Anterior cingulate cortex (tissue), 58 donors: ENCODE results near the gene COMT.

ENCODE experiments used
- DNase-seq, 58 donors: peaks; one replicate each; lab custom pipeline; 2025; lab: John Stamatoyannopoulos, UW

Gene COMT

DNA sequence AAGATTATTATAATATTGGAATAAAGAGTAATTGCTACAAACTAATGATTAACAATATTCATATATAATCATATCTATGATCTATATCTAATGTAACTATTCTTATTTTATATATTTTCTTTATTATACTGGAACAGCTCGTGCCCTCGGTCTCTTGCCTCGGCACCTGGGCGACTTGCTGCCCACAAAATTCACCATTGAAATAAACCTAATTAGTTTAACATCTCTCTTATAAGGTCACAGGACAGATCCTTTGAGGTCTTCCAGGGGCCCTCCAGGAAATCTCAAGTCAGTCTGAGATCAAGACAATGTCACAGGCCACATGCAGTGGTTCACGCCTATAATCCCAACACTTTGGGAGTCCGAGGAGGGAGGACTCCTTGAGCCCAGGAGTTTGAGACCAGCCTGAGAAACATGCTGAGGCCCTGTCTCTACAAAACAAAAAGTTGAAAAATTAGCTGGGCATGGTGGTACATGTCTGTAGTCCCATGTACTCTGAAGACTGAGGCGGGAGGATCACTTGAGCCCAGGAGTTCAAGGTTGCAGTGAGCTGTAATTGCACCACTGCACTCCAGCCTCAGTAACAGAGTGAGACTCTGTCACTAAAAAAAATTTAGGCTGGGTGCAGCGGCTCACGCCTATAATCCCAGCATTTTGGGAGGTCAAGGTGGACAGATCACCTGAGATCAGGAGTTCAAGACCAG lies 6.6 kb downstream of the COMT start:
- DNase-seq = no peak

DNA sequence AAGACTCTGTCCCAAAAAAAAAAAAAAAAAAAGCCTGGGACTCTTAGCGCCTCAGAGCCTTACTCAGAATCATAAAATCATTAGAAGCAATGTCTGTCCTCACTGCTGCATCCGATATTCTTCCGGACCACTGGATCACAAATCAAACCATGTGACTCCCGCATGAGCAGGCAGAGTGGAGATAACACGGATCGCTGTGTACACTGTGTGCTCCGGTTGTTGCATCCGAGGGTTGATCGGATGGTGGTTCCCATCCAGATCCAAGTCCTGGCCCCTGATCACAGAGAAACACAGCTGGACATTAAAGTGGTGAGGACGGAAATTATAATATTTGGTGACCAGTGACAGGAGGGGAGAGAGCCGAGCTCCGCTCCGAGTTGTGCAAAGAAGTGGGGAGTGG lies 9.8 kb downstream of the COMT start:
- no peak for DNase-seq

DNA sequence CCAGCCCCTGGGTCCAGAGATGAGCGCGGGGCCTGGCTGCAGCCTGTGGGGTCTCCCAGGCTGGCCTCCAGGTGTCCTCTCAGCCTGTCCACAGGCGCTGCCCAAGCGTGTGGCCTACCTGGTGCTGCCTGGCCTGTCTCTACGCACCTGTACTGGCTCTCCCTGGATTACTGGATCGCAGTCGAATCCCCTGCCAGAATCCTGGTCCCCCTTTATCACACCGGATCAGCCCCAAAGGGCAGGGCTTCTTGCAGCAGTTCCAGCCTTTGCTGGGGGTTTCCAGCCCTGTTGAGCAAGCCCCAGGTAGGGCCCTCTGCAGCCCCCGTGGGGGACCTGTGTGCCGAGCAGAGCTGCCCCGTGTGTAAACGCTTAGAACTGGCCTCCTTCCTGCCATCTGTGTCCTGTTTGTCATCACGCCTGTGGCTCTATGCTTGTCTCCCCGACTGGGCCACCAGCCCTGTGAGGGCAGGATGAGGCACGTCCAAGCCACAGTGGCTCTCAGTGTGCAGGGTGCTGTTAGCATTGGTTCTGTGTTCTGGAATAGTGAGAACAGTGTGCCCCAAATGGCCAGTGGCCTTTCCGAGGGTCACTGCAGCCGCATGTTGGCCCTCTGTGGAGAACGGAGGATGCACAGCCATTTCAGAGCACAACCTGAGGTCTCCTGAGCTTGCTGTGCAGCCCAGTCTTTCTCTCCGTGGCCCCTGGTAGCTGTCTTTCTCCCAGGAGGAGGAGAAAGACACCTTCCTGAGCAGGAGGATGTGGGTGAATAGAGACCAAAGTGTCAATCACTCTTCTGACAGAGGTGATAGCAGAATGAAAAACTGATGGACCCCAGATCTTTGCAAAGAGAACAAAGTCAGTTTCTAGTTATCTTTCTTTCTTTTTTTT lies 13.9 kb downstream of the COMT start:
- DNase-seq = no peak

DNA sequence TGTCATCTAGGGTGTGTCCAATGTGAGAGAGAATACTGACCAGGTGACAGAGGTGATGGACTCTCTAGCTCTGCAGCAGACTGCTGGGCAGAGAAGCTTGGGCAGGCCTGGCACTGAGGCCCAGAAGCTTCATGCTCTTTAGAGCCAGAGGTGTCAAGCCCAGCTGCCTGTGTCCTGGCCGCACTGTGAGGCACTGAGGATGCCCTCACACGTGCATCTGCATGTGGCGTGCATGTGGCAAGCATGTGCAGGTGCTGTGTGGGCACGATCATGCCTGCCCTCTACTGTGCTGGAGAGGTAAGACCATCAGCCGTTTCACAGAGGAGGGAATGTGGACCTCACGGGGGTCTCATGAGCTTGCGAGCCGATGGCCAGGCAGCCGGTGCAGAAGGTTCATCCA lies 15.9 kb downstream of the COMT start:
- DNase-seq = no peak

DNA sequence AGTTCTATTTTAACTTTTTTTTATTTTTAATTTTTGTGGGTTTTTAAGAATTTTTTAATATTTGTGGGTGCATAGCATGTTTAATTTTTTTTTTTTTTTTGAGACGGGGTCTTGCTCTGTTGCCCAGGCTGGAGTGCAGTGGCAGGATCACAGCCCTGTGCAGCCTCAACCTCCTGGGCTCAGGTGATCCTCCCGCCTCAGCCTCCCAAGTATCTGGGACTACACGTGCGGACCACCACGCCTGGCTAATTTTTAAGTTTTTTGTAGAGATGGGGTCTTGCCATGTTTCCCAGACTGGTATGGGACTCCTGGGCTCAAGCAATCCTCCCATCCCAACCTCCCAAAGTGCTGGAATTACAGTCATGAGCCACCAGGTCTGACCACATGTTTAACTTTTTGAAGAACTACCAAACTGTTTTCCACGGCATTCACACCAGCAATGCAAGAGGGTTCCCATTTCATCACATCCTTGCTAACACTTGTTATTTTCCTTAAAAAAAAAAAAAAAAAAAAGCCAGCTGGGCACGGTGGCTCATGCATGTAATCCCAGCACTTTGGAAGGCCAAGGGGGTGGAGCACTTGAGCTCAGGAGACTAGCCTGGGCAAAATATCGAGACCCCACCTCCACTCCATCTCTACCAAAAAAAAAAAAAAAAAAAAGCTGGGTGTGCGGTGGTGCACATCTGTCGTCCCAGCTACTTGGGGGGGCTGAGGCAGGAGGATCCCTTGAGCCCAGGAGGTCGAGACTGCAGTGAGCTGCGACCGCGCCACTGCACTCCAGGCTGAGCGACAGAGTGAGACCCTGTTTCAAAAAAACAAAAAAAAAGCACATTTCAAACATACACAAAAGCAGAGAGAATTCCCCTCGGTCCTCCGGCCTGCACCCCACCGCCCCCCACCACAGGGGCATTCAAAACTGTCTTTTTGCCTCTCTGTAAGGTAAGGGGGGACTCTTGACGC lies 16.8 kb downstream of the COMT start:
- no peak for DNase-seq

DNA sequence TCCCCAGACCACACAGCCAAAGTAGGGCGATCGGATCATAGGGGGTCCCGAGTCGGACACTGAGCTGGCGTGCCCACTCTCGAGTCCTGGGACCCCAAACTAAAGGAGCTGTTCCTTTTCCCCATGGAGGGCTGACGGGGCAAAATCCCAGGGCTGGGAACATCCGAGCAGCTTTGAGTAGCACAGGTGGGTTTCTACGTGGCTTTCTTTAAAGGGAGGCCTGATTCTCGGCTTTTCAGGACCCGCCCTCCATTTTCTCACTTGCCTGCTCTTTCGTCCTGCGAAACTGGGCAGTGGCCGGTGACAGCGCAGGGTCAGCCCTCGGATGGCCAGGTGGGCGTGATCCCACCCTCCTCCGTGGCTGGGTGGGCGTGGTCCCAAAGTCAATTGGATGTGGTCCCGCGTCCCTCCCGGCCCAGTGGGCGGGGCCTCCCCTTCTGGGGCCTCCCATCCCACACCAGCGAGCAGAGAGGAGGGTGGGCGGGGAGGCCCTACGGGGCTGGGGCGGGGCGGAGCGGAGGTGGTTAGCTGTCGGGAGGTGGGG lies 17.5 kb downstream of the COMT start:
- no peak for DNase-seq

DNA sequence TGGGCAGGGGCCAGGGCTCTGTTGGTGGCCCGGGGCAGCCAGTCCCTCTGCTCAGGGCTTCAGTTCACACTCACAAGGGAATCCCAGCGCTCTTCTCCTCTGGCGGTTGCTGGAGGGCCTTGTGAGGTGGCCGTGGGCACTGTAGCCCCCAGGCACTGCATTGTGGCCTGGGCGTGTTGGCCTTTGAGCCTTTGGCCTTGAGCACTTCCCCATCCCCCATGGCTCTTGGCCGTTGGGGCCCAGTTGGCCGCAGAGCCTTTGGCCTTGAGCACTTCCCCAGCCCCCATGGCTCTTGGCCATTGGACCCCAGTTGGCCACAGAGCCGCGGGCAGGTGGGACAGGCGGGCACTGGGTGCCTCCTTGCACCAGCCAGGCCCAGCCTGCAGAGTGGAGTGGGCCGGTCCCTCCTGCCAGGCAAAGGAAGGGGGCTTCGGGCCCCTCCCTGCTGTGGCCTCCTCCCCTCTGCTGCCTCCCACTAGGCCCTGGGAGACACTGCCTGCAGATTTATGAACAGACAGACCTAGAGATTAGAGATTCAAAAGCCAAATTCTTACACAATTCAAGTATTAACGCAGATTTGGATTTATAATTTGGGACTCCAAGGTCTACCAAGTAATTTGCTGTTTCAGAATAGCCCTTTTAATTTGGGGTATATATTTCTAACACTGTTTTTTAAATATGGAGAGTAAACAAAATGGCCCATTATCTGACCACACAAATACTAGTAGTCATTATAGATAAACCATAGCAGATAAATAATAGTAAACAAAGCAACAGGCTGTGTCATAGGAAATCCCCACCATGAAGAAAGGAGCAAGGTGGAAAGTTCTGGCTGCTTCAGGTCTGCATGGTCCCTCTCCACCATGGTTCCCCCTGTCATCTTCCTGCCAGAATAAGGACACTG lies 18.3 kb downstream of the COMT start:
- DNase-seq = no peak

DNA sequence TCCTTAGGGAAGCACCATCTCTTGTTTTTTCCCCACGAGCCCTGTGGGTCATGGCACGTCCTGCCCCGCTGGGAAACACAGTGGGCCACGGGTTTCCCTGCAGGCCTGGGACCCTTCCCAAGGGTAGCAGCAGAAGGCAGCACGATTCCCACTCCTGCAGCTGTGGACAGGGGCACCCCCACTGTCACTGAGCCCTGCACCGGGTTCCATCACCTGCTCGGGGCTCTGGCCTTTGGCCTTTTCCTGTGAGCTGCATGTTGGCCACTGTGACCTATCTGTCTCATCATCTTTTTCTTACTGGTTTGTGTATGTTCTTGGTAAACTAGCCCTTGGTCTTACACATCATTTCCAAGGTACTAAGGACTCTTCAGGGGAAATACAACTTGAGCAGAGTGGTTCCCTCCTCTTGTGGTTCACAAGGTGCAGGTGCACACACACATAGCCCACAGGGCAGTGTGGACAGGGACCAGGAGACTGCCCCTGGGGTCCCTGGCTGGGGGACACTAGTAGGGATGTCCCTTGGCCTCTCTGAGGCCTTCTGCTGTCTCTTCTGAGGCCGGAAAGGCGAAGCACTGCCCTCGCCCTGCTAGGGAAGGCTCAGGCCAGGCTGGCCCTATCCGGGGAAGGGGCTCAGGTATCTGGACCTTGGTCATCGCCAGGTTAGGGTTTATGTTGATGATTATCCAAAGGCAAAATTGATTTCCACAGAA lies 19.1 kb downstream of the COMT start:
- DNase-seq = no peak

DNA sequence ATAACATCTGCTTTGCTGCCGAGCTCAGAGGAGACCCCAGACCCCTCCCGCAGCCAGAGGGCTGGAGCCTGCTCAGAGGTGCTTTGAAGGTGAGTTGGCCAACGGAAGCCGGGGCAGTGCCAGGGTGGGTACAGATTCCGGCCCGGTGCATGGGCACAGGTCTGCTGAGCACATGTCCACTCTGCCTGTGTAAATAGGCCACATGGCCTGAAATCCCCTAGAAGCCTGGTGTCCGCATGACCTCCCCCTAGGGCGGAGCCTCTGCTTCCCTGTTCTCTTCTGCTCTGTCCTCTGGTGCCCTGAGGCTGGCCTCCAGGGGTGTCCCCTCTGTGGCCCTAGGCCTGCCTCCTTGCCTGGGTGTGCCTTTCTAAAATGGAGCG lies 19.6 kb downstream of the COMT start:
- DNase-seq = no peak

DNA sequence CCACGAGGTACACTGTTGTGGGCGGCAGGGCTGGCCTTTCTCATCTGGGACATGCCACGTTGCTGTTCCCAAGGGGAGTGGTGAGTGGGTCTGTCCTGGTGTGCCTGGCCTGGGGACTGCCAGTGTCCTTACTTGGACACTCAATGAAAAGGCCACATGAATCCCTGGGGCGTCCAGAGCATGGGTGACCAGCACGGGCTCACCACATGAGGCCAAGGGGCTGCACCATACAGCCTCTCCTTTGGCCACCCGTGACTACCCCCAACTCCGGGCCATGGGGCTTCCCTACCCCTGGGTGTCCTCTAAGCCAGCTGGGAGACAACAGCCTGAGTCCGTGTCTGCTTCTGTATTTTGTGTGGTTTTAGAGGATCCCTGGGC lies 20.3 kb downstream of the COMT start:
- DNase-seq = no peak

DNA sequence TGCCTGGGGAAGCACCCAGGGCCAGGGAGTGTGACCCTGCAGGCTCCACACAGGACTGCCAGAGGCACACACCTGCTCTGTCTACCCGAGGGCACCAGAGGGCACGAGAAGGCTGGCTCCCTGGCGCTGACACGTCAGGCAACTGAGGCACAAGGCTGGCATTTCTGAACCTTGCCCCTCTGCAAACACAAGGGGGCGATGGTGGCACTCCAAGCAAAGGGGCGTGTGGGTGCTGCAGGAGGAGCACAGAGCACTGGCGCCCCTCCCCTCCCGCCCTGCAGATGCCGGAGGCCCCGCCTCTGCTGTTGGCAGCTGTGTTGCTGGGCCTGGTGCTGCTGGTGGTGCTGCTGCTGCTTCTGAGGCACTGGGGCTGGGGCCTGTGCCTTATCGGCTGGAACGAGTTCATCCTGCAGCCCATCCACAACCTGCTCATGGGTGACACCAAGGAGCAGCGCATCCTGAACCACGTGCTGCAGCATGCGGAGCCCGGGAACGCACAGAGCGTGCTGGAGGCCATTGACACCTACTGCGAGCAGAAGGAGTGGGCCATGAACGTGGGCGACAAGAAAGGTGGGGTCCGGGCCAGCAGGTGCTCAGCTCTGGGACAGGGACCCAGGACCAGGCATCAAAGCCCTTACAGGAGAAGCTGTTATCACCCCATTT lies 20.8 kb downstream of the COMT start:
- DNase-seq = peak in 50 of 58 donors; percentile 29 to 86 (median 69)

DNA sequence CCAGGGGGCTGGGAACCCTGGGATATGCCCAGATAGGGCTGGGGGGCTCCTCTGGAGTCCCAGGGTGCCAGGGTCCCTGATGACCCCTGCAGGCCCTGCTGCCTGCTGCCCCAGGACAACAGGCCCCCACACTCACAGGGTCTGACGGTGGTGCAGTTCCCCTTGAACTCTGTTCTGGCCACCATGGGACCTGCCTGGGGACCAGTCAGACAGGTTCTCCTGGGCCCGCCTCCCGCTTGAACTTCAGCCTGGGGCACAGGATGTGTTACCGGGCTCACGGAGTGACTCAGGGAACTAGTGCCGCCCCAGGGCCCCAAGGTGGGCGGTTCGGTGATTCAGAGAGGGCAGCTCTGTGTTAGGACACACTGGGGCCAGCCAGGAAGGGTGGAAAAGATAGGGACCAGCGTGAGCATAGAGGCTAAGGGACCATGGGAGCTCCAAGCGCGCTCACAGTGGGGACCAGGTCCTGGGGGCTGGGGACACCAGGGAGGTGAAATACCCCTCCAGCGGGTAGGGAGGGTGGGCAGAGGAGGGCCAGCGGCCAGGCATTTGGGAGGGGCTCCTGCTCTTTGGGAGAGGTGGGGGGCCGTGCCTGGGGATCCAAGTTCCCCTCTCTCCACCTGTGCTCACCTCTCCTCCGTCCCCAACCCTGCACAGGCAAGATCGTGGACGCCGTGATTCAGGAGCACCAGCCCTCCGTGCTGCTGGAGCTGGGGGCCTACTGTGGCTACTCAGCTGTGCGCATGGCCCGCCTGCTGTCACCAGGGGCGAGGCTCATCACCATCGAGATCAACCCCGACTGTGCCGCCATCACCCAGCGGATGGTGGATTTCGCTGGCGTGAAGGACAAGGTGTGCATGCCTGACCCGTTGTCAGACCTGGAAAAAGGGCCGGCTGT lies 21.6 kb downstream of the COMT start:
- no peak for DNase-seq

DNA sequence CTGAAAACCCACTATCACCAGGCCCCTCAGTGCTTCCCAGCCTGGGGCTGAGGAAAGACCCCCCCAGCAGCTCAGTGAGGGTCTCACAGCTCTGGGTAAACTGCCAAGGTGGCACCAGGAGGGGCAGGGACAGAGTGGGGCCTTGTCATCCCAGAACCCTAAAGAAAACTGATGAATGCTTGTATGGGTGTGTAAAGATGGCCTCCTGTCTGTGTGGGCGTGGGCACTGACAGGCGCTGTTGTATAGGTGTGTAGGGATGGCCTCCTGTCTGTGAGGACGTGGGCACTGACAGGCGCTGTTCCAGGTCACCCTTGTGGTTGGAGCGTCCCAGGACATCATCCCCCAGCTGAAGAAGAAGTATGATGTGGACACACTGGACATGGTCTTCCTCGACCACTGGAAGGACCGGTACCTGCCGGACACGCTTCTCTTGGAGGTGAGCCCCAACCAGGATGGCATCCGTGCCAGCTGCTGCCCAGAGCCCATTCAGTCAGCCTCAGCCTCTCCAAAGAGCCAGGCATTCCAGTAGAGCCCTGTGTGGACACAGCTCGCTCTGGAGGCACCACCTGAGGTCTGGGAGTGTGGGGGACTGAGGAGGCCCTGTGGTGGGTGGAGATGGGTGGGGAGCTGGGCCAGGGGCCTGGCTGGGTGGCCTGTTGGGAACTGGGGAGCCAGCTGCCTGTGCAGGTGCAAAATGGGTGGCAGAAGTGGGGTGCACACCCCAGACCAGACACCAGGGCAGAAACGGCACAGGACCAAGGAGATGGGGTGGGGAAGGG lies 22.5 kb downstream of the COMT start:
- DNase-seq = no peak

DNA sequence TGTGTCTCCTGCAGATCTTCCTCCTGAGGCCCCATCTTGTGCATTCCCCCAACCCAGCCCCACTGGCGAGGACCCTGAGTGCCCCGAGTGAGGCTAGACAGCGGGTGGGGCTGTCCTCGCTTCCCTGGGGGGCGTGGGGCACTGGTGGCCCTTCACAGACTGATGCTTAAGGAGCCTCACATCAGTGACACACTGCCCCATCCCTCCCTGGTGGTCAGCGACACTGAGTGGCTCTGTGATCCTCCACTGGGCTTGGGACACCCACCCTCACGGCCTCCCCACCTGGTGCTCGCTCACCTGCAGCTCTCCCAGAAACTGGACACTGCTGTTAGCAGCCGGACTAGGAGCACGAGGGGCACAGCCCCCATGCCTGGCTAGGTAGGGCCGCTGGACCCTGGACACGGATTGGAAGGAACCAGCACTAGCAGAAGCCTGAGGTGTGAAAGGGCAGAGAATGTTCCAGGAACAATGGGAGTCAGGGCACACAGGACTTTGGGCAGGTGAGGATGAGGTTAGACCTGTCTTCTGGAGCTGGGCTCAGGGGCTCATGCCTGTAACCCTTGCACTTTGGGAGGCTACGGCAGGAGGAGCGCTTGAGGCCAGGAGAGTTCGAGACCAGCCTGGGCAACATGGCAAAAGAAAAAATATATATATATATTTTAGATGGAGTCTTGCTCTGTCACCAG lies 23.3 kb downstream of the COMT start:
- no peak for DNase-seq

DNA sequence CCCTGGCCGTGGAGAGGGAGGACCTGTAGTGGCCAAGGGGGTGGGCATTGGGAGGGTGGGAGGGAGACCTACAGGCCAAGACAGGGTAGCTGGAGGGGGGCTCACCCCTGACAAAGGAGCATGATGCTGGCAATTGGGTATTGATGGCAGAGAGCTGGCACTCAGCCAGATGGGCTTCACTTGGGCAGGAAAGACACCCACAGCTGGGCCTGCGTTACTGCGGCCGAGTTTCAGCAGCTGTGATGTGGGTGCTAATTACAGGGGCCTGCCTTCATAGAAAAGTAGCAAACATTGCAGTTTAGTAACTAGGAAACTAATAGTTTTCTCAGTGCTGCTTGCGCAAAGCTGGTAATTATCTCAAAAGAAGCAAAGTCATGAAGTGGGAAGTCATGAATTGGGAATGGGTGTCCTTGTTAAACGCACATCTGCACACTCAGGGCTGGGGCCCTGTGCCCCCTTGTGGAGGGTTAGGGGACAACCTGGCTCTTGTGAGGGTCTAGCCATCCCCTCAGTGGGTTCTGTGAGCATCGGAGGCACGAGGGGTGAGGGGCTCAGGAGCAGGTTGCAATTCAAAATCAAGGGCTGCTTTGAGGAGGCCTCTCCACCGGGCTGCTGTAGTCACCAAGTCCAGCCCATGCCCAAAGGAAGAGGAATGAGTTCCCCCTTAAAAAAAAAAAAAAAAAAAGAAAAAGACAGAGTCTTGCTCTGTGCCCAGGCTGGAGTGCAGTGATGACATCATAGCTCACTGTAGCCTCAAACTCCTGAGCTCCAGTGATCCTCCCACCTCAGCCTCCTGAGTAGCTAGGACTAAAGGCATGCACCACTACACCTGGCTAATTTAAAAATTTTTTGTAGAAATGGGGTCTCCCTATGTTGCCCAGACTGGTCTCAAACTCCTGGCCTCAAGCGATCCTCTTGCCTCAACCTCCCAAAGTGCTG lies 24.5 kb downstream of the COMT start:
- DNase-seq = peak in 21 of 58 donors; percentile 16 to 72 (median 38)
